Peyer's patch (tissue), 4 donors: ENCODE results near the gene CCNC.

Experiments
- POLR2A ChIP-seq, 2 donors: fragments of 450-650 bp; IDR thresholded peaks; one replicate each; pipeline ENCODE4 v1.5.1; 2017; ENCODE audit warnings: antibody characterized with exemption in 2 of 2, mild to moderate bottlenecking in 2 of 2, moderate library complexity in 2 of 2
- TF ChIP-seq, protein P1 (sequence below), 6 experiments: fragments of 450-650 bp in 4 of 6; fragments of 200-600 bp in 2 of 6; sonication (generic) in 1 of 6; IDR thresholded peaks; one replicate each; pipeline ENCODE4 v1.5.1; 2017 to 2019; ENCODE audit warnings: antibody characterized with exemption in 6 of 6, mild to moderate bottlenecking in 3 of 6, moderate library complexity in 1 of 6

DNA sequence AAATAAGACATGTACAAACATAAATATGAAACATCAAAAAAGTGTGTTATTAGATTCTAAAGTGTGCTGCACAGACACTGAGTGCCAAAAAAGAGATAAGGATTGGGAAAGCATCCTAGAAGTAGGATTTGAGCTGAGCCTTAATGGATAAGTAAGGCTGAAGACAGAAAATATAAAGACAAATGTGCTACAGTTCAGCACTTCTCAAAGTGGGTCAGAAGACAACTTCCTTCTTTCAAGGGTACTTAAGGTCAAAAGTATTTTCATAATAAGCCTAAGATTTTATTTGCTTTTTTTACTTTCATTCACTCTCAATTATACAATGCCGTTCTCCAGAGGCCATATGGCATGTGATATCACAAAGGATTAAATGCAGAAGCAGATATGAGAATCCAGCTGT, 70.0 kb downstream of the CCNC start:
- TF ChIP-seq, protein P1, sequence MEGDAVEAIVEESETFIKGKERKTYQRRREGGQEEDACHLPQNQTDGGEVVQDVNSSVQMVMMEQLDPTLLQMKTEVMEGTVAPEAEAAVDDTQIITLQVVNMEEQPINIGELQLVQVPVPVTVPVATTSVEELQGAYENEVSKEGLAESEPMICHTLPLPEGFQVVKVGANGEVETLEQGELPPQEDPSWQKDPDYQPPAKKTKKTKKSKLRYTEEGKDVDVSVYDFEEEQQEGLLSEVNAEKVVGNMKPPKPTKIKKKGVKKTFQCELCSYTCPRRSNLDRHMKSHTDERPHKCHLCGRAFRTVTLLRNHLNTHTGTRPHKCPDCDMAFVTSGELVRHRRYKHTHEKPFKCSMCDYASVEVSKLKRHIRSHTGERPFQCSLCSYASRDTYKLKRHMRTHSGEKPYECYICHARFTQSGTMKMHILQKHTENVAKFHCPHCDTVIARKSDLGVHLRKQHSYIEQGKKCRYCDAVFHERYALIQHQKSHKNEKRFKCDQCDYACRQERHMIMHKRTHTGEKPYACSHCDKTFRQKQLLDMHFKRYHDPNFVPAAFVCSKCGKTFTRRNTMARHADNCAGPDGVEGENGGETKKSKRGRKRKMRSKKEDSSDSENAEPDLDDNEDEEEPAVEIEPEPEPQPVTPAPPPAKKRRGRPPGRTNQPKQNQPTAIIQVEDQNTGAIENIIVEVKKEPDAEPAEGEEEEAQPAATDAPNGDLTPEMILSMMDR (IDR thresholded peaks at IDR 0.05), result no peak
- TF ChIP-seq POLR2A (IDR thresholded peaks at IDR 0.05), result no peak
